HG03175 (cell line): ENCODE measurements around the gene SLC6A6.

Experiments
- ATAC-seq: cut with Tn5 transposase; IDR thresholded peaks from one replicate; pipeline ENCODE4 v1.9.1; 2021; ENCODE audit warnings: mild to moderate bottlenecking, moderate library complexity; ENCODE audit not compliant: unreplicated experiment

The SLC6A6 gene

DNA sequence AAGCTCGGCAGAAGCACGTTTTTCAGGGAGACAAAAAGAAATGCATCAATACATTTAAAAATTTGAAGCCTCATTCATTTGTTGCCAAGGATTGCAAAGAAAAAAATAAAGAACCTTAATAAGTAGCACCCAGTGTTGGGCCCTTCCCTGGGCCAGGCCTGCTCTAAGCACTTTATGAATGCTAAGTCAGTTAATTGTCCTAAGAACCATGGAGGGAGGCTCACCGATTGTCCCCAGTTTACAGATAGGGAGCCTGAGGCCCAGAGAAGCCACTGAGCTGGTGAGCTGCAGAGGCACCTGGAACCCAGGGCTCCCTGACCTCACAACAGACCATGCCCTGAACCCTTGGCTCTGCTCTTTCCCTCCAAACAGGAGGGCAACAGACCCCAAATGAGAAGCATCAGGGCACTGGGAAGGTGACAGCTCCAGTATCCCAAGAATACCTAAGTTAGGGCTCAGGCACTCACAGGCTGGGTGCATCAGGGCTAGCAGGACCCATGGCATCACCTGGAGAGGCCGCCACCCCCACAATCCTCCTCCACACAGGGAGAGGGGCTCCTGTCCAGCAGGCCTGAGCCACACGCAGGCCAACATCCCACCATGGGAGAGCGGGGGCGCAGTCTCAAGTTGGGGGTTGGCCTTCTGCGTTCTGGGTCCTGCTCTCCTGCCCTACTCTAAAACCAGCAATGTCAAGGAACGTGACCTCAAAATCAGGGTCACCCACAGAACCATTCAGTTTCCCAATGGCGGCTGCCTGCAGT lies 133.8 kb downstream of the SLC6A6 start:
- ATAC-seq, result no peak

DNA sequence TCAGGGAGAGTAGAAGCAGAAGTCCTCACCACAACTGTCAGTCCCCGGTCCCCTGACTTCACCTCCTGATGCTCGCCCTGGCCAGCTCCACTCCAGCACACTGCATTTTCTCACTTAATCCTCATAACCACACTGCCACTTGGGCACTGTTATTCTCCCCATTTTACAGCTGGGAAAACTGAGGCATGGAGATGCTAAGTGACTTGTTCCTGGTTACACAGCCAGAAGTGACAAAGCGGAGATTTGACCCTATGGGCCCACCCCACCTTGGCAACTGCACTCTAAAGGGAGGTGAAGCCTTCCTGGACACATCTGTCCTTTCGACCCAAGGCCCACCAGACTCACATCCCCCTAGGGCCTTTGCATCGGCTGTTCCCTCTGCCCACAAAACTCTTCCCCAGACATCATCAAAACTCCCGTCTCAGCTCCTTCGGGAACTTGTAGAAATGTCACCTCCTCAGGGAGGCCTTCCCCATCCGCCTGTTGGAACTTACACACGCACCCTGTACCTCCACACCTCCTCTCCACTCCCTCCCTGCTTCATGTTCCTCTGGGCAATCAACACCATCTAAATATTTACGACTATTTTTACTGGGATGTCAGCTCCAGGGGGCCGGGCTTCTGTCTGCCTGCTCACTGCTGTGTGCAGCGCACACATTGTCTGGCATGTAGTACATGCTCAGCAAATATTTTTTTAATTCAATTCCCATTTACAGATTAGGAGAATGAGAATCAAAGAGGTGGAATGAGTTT lies 134.6 kb downstream of the SLC6A6 start:
- ATAC-seq, result no peak

GRCh38 chr3:14537590-14538450 lies 135.4 kb downstream of the SLC6A6 start:
- ATAC-seq, result no peak

DNA sequence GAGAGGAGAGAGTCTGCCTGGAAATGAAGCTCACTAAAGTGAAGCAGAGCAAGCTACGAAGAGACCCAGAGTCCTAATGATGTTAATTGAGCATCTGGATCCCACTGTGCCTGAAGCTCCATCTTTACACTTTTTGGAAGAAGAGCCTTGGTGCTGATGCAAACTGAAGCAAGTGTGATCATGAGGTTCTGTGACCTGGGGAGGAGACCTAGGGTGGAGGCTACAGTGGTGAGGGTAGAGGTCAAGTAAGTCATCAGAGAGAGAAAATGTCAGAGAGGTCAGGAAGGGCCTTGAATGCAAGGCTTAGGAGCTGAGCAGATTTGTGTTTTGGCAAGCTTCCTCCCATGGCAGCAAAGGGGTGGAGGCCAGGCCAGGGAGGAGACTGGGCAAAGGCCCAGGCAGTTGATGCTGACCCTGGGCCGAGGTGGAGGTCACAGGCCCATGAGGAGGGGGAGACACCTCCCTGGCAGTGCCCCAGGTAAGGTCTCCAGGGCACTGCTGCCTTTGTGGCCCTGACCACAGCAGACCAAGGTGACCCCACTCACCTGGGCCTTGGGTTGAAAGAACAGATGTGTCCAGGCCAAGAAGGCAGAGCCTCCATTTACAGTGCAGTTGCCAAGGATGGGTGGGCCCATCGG lies 136.2 kb downstream of the SLC6A6 start:
- ATAC-seq, result no peak
